OCI-LY3 (cell line): Measurements from ENCODE around the gene NRXN2.

Experiments
- H2AFZ ChIP-seq: fragments of 200-600, 300-600 bp; shearing (Covaris generic); 2 replicates; pipeline ENCODE4 v1.6.0; 2014; ENCODE audit warnings: antibody characterized with exemption, low read depth, low read length
- H3K27ac ChIP-seq: fragments of 200-600, 300-600 bp; sonication (generic); 2 replicates; pipeline ENCODE4 v1.5.1; 2014; ENCODE audit warnings: mild to moderate bottlenecking, low read length, moderate library complexity, mixed read lengths
- H3K27me3 ChIP-seq: fragments of 200-600, 300-600 bp; sonication (generic); 2 replicates; pipeline ENCODE4 v1.6.1; 2014; ENCODE audit warnings: low read depth, low read length, mixed read lengths
- H3K36me3 ChIP-seq: fragments of 200-600, 300-600 bp; sonication (generic); replicated peaks from 2 replicates; pipeline ENCODE3; 2014; ENCODE audit warnings: low read depth, low read length, mixed read lengths
- H3K4me1 ChIP-seq: fragments of 300-600, 200-600 bp; sonication (generic); 2 replicates; pipeline ENCODE4 v1.6.1; 2014; ENCODE audit warnings: low read length, mixed read lengths
- H3K4me2 ChIP-seq: fragments of 200-600, 300-600 bp; sonication (generic); 2 replicates; pipeline ENCODE4 v1.6.1; 2014; ENCODE audit warnings: low read length, mixed read lengths
- H3K4me3 ChIP-seq: fragments of 300-600, 200-600 bp; sonication (generic); 2 replicates; pipeline ENCODE4 v1.5.1; 2014; ENCODE audit warnings: antibody characterized with exemption, mild to moderate bottlenecking, low read length, moderate library complexity
- H3K79me2 ChIP-seq: fragments of 300-600, 200-600 bp; shearing (Covaris generic); 2 replicates; pipeline ENCODE4 v1.6.1; 2014; ENCODE audit warnings: mild to moderate bottlenecking, low read length, mixed read lengths
- H3K9ac ChIP-seq: fragments of 300-600, 200-600 bp; shearing (Covaris generic); 2 replicates; pipeline ENCODE4 v1.6.0; 2014; ENCODE audit warnings: mild to moderate bottlenecking, low read length, moderate library complexity
- H3K9me3 ChIP-seq: fragments of 200-600, 300-600 bp; shearing (Covaris generic); 2 replicates; pipeline ENCODE4 v1.6.1; 2014; ENCODE audit warnings: low read length, mixed read lengths; ENCODE audit not compliant: insufficient read depth
- H4K20me1 ChIP-seq: fragments of 200-600, 300-600 bp; sonication (generic); 2 replicates; pipeline ENCODE4 v1.6.1; 2016; ENCODE audit warnings: low read length, mixed read lengths; ENCODE audit not compliant: insufficient read depth
- EZH2phosphoT487 ChIP-seq: fragments of 200-600 bp; shearing (Covaris generic); IDR thresholded peaks from 2 replicates; pipeline ENCODE4 v1.6.1; 2018; ENCODE audit warnings: antibody characterized with exemption, mixed run types, low read depth
- TF ChIP-seq, protein P1 (sequence below): fragments of 200-600, 300-600 bp; sonication (generic); IDR thresholded peaks from 2 replicates; pipeline ENCODE4 v1.5.1; 2014; ENCODE audit warnings: antibody characterized with exemption, low read length, low read depth

Gene NRXN2

DNA sequence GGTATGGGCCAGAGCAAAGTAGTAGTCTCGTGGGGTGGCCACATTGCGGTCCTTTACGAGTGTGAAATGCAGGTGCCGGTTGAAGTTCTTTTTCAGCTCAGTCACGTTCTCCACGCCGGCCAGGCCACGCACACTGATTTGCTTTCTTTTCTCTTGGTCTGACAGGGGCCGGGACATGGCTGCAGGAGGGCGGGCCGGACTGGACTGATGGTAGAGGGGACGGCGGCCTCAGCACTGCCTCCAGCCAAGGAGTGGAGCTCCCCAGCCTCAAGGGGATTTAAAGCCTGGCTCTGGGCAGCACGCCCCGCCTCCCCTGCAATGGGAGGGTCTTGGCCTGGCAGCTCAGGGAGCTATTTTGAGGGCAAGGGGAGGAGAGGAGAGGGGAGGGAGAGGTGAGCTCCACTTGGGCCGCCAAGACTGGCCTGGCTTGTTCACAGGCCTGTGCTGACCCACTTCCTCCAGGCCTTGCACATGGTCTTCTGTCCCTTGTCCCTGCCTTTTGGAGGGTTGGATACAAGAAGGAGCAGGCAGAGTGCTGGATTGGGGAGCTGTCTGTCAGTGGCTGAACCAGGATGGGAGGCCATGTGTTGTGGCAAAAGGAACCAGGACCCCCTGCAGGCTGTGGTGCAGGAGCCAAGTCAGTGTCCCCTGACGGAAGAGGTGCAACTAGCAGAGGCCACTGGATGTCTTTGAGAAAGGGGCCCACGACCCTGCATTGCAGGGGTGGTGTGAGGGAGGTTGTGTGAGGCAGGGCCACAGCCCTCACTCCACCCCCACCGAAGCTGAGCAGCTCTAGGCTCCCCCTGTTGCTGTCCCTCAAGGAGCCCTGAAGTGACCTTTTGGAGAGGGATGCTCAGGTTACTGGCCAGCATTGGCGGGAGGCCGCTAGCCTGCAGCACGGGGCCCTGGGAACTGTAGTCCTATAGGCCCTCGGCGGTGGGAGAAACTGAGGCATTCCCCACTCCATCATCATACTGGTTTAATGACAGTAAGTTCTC is 37.0 kb upstream of the NRXN2 start, which contains the start of gene PYGM:
PYGM (minus strand) TSS at position 253 of the 998 bp plus-strand sequence; CDS start at position 177, 76 bp downstream.
- Histone ChIP-seq H3K9ac (no peak within 1 kb of the TSS), H3K4me3 (no peak within 1 kb of the TSS), H3K79me2 (peaks cover 4% of the 10 kb centered on the region; the same call in 1 of the 2 replicates), H4K20me1 (peaks cover 36% of the 10 kb centered on the region), H2AFZ (no peak within 1 kb of the TSS), H3K9me3 (no peaks in the 10 kb centered on the region), H3K27me3 (no peaks in the 10 kb centered on the region), H3K4me2 (no peak within 1 kb of the TSS), H3K27ac (no peak within 1 kb of the TSS; the same call in 1 of the 2 replicates), H3K36me3 (peaks cover 29% of the 10 kb centered on the region), H3K4me1 (no peaks in the 10 kb centered on the region)
- TF ChIP-seq EZH2phosphoT487, result no peak
- TF ChIP-seq, protein P1, sequence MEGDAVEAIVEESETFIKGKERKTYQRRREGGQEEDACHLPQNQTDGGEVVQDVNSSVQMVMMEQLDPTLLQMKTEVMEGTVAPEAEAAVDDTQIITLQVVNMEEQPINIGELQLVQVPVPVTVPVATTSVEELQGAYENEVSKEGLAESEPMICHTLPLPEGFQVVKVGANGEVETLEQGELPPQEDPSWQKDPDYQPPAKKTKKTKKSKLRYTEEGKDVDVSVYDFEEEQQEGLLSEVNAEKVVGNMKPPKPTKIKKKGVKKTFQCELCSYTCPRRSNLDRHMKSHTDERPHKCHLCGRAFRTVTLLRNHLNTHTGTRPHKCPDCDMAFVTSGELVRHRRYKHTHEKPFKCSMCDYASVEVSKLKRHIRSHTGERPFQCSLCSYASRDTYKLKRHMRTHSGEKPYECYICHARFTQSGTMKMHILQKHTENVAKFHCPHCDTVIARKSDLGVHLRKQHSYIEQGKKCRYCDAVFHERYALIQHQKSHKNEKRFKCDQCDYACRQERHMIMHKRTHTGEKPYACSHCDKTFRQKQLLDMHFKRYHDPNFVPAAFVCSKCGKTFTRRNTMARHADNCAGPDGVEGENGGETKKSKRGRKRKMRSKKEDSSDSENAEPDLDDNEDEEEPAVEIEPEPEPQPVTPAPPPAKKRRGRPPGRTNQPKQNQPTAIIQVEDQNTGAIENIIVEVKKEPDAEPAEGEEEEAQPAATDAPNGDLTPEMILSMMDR, result no peak

DNA sequence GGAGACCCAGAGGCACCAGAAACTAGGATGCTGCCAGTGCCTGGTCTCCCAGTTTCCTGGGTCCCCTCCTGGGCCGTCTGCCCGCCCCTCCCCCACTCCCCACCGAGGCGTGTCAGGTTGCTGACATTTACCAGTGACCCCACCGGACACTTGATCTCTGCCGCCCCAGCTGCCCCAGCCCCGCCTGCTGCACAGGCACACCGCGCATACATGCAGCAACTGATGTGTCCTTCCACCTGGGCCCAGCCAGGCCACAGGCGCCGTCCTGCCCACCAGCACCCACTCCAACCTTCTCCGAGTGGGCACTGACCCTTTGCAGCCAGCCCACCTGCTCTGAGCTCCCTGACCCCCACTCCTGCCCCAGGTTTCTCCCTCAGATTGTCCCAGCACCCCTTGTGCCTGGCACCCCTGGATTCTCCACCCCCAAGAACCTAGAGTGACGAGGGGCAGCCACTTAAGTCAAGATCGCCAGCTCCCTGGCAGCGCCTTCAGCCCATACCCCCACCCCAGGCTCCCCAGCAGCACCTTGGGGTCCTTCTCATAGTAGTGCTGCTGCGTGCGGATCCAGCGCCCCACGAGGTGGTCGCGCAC is 36.2 kb upstream of the NRXN2 start:
- Histone ChIP-seq H3K4me2 (no peak overlapping the region), H3K9ac (no peak overlapping the region), H4K20me1 (peaks cover 28% of the 10 kb centered on the region), H3K4me1 (no peaks in the 10 kb centered on the region), H3K4me3 (no peak overlapping the region), H3K27me3 (no peaks in the 10 kb centered on the region), H3K79me2 (peaks cover under 1% of the 10 kb centered on the region; the same call in 1 of the 2 replicates), H2AFZ (no peak overlapping the region), H3K36me3 (peaks cover 21% of the 10 kb centered on the region), H3K27ac (no peak overlapping the region), H3K9me3 (no peaks in the 10 kb centered on the region)
- no peak for TF ChIP-seq EZH2phosphoT487
- TF ChIP-seq, protein P1, result no peak

DNA sequence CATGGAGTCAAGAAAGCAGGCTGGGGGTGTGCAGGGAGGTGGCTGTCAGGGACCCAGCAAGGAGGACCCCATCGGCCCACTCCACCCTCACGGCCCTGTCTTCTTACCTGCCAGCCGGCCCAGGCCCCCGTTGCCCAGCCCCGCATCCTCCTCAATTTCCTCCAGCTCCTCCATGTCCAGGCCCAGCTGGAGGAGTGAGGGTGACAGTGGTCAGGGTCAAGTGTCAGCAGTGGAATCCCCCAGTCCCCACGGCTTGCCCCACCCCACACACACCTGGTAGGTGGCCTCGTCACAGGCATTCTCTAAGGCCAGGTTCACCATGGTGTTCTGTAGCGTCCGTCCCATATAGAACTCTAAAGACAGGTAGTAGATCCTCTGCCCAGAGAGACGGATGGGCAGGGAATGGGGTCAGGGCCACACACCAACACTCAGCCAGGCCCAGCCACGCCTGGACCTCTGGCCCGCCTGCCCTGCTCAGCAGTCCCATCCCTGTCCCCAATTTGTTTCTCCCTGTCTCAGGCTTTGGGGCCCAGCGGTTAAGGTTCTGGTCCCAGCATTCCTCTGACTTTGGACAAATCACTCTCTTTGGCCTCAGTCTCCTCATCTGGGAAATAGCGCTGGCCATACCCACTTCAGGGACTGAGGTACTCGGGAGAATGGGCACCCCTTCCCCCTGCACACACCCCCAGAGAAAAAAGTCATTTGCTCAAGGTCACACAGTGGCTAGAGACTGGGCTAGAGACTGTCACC is 35.5 kb upstream of the NRXN2 start:
- Histone ChIP-seq H4K20me1 (peaks cover 21% of the 10 kb centered on the region), H3K4me1 (no peaks in the 10 kb centered on the region), H3K9me3 (no peaks in the 10 kb centered on the region), H3K27ac (no peak overlapping the region), H3K79me2 (no peaks in the 10 kb centered on the region), H3K9ac (no peak overlapping the region), H3K27me3 (no peaks in the 10 kb centered on the region), H2AFZ (no peak overlapping the region), H3K36me3 (peaks cover 13% of the 10 kb centered on the region), H3K4me3 (no peak overlapping the region), H3K4me2 (no peak overlapping the region)
- TF ChIP-seq EZH2phosphoT487, result no peak
- TF ChIP-seq, protein P1, result no peak
